HG02623 (cell line): ENCODE measurements around the gene KRT71.

ENCODE experiments used
- ATAC-seq: cut with Tn5 transposase; IDR thresholded peaks from one replicate; pipeline ENCODE4 v1.9.1; 2021; ENCODE audit warnings: moderate library complexity; ENCODE audit not compliant: unreplicated experiment

KRT71 gene

GRCh38 chr12:52523824-52524223 lies 29.1 kb downstream of the KRT71 start:
- ATAC-seq = no peak

DNA sequence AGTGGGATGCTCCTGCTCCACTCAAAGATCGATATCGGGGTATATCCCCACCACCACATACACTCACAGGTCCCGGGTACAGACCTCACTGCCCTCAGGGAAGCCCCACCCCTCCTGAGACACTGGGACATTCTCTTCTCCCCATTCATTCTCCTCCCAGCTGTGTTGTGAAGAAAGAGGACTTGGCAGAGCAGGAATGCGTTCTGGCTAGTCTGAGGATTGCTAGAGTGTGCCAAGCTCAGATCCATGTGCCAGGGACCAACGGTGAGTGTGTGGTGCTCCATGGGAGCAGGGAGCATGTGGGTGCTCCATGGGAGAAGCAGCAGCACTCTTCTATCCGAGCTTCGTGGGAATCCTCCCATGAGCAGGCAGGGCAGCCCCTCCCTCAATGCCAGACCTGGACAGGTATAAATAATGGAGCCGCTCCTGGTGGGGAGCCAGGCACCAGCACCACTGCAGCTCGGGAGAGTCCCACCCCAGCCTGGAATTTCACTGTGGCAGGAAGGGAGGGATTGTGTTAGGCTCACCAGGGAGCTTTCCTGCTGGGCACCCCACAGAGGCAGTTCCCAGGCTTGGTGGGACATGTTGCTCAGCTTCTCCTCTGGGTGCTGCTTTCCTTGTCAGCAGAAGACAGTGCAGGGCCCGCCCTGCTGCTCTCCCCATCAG lies 30.5 kb downstream of the KRT71 start:
- ATAC-seq = no peak

- ATAC-seq = no peak
Measured at GRCh38 chr12:52521568-52522266, 31.2 kb downstream of the KRT71 start.

- ATAC-seq = no peak
Measured at GRCh38 chr12:52521175-52521567, 31.8 kb downstream of the KRT71 start.

- no peak for ATAC-seq
Measured at GRCh38 chr12:52519826-52520662, 32.9 kb downstream of the KRT71 start, which contains the start of gene KRT5. KRT5 (minus strand) TSS chr12:52520394; CDS start chr12:52520296, 98 bp downstream.

DNA sequence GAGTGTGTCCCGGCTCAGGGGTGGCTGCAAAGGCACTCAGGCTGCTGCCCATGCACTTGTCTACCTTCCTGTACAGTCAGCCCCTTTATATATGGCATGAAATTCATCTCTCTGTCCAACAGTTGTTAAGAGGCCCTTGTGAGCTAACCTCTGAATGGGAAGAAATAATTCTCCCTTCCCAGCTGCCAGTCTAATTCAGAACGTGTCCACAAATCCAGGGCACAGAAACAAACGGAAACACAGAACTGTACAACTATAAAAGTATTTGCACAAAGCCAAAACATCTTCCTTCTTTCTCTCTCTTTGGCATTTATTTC lies 33.6 kb downstream of the KRT71 start:
- no peak for ATAC-seq

DNA sequence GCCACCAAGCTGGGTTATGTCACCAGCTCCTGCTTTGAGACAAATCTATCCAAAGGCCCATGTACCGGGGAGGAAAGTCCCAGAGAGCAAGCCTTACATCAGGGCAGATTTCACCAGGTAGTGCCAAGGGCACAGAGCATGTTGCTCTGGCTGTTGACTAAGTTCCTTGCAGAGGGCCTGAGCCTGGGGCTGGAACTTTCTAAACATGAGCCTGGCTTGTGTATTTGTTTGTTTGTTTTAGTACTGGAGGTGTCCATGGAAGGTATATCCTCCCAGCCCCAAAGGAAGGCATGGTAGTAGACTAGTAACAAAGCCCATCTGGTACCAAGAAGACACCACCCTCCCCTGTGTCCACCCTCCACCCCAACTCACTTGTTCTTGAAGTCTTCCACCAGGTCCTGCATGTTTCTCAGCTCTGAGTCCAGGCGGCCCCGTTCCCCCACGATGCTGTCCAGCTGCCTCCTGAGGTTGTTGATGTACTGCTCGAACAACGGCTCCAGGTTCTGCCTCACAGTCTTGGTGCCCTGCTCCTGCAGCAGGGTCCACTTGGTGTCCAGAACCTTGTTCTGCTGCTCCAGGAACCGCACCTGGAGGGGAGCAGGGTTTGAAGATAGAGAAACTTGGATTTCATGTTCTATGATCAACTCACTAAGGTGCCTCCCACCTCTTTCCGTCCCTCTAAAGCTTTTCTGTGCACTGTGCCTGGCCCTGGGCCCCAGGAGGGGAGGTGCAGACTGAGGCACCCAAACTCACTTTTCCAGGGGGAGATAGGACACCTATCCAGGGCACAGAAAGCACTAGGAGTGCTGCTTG lies 34.2 kb downstream of the KRT71 start:
- ATAC-seq = no peak

DNA sequence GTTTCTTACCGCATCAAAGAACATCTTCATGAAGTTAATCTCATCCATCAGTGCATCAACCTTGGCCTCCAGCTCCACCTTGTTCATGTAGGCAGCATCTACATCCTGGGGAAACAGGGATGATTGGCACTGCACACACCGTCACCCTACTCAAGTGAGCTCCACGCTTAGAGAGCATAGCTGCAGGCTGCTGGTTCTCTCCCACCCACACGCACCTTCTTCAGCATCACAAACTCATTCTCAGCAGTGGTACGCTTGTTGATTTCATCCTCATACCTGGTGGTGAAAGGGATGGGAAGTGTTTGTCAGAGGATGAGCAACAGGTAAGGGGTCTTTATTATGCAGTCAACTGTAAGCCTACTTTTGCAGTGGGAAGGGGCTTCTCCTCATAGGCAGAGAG lies 35.1 kb downstream of the KRT71 start:
- ATAC-seq = no peak

GRCh38 chr12:52517005-52517835 lies 35.7 kb downstream of the KRT71 start:
- ATAC-seq = no peak

GRCh38 chr12:52515927-52516831 lies 36.8 kb downstream of the KRT71 start:
- no peak for ATAC-seq

- ATAC-seq = no peak
Measured at GRCh38 chr12:52515319-52515646, 37.7 kb downstream of the KRT71 start.

- no peak for ATAC-seq
Measured at GRCh38 chr12:52514471-52515318, 38.2 kb downstream of the KRT71 start.

DNA sequence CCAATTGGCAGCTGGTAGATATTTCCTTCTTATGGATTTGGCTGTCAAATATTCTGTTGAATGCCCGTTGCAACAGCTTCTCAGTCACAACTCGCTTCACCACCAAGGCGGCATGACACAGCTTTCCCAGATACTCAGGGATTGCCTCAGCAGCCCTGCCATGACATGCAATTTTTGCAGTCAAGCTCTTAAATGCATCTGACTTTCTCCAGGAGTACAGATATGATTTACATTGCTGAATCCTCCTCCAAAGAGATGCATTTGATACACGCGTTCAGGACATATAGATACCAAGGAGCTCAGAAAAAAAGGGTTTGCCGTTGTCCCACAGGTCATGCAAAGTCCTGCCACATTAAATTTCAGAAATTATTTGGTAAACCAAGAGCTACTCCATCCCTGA lies 39.2 kb downstream of the KRT71 start:
- ATAC-seq = no peak

DNA sequence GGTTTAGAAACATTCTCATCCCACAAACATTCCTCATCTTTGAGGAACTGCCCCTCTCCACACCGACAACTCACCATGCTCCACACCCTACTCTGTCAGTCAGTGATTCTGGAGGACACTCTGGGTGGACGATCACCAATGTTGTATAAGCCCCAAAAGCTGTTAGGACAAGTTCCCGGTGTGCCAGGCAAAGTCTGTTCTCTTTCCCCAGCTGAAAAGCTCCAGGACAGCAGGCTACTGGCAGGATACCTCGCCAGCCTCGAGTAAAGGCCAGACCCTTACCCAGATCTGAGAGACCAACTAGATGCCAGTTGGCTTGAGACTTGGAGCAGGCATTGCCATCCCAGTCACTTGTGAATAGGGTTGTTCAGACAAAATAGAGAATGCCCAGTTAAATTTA lies 44.7 kb downstream of the KRT71 start:
- ATAC-seq = no peak

- ATAC-seq = no peak
Measured at GRCh38 chr12:52506858-52507715, 45.9 kb downstream of the KRT71 start.

- no peak for ATAC-seq
Measured at GRCh38 chr12:52502877-52503276, 50.1 kb downstream of the KRT71 start.

DNA sequence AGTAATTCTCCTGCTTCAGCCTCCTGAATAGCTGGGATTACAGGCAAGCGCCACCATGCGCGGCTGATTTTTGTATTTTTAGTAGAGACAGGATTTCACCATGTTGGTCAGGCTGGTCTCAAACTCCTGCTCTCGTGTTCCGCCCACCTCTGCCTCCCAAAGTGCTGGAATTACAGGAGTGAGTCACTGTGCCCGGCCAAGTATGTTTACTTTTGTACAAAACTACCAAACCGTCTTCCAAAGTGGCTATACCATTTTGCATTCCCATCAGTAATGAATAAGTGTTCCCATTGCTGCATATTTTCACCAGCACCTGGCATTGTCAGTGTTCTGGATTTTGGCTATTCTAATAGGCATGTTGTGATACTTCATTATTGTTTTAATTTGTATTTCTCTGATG lies 51.5 kb downstream of the KRT71 start:
- ATAC-seq = no peak
